Measurements from ENCODE around the gene PKP1.

GRCh38 chr1:201347498-201348210, 64.3 kb downstream of the PKP1 start:
- no peak for TF ChIP-seq CTCF (tag by site-specific recombination; IDR thresholded peaks at IDR 0.05)
- TF ChIP-seq KLF10 (tag by site-specific recombination; IDR thresholded peaks at IDR 0.05), result no peak
- no peak for TF ChIP-seq ZFP41 (tag by site-specific recombination; IDR thresholded peaks at IDR 0.05; ENCODE audit: borderline replicate concordance)
- no peak for TF ChIP-seq PRDM2 (tag by site-specific recombination; IDR thresholded peaks at IDR 0.05; ENCODE audit: borderline replicate concordance)
- TF ChIP-seq REST (tag by site-specific recombination; IDR thresholded peaks at IDR 0.05), result no peak
- no peak for TF ChIP-seq ZNF747 (tag by site-specific recombination; IDR thresholded peaks at IDR 0.05)
- no peak for TF ChIP-seq ZNF488 (tag by site-specific recombination; IDR thresholded peaks at IDR 0.05)
- no peak for TF ChIP-seq KLF1 (tag by site-specific recombination; IDR thresholded peaks at IDR 0.05)
- no peak for TF ChIP-seq ZBTB17 (tag by site-specific recombination; IDR thresholded peaks at IDR 0.05)
- TF ChIP-seq KLF16 (tag by site-specific recombination; IDR thresholded peaks at IDR 0.05), result no peak

Data from HEK293 (cell line).